Stimulated activated CD8-positive, alpha-beta memory T cell treated with anti-CD3 and anti-CD28 coated beads, Interleukin-4, amount 100 ng/mL, for 4 hours (primary cell): ENCODE results near the gene SNX33.
A peak's percentile ranks its signal among the peaks of the same experiment; 100 is the strongest.
"Not testable (repeated sequence)": the region's sequence is repeated elsewhere in the genome, so short reads cannot be mapped to it uniquely, and the experiment has no call there.

ENCODE experiments used
- DNase-seq, 2 donors: peaks; one replicate each; pipeline ENCODE4 v3.0.0-alpha.2; 2020; ENCODE audit warnings: low read depth in 2 of 2, low spot score in 1 of 2

Gene SNX33

DNA sequence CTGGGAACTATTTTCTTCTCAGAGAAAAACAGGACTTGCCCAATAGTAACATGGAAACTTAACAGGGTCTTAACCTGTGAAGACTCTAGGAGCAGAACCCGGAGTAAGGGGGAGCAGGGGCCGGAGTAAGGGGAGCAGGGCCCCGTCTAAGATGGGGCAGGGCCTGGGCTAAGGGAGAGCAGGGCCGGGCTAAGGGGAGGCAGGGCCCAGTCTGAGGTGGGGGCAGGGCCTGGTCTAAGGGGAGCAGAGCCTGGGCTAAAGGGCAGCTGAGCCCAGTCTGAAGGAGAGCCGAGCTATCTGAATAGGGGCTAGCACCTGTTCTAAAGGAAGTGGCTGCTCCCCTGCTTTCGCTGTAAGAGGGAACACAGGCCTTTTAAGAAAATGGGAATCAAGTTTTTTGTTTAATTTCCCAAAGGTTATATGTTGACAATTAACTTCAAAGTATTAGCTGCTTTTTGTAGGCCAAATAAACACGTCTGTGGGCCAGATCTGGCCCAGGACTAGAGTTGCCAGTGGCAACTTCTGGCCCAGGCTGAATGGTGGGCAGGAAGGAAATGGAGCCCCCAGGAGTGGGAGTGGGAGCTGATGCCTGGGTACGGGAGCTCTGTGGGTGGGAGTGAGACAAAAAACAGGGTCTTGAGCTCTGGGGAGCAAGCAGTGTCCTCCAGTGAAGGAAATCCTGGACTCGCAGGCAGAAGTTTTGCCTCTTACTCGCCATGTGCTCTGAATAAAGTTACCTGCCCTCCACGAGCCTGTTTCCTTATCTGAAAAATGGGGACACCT is 32.5 kb downstream of the SNX33 start:
- no peak for DNase-seq

DNA sequence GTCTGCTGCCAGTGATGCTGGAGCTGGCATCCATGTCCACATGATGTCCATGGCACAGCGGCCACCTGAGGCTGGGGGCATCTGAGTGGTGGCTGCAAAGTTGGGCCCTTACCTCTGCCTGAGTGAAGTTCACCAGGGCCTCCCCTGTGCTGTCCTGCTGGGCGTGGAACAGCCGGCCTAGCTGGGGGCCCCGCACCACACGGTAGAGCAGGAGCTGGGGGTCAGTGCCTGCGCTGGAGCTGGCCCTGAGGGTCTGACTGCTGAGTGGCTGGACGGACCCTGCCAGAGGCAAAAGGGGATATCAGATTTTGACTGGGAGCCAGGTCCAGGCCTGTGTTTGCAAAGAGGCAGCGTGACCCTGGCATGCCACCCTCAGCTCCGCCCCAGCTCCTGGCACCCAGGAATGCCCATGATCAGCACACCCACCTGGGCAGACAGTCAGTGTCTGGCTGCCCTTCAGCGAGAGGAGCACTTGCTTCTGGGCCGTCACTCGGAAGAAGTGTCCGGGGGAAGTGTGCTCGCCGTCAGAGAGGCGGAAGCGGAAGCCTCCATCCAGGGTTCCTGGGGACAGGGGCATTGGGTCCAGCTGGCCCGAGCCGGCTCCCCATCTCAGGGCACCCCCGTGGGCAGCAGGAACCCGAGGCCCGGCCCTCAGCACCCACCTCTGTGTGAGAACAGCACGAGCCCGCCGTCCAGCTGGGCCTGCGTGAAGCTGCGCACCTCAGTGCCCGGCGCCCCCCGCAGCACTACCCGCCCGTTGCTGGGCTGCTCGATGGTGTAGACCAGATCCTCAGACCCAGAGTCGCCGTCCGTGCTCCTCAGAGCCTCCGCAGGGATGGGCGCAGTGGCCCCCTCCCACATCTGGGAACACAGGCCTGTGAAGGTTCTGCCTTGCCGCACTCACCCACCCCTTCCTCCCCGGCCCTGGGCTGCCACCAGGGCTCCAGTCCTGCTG is 34.7 kb downstream of the SNX33 start:
- no peak for DNase-seq

DNA sequence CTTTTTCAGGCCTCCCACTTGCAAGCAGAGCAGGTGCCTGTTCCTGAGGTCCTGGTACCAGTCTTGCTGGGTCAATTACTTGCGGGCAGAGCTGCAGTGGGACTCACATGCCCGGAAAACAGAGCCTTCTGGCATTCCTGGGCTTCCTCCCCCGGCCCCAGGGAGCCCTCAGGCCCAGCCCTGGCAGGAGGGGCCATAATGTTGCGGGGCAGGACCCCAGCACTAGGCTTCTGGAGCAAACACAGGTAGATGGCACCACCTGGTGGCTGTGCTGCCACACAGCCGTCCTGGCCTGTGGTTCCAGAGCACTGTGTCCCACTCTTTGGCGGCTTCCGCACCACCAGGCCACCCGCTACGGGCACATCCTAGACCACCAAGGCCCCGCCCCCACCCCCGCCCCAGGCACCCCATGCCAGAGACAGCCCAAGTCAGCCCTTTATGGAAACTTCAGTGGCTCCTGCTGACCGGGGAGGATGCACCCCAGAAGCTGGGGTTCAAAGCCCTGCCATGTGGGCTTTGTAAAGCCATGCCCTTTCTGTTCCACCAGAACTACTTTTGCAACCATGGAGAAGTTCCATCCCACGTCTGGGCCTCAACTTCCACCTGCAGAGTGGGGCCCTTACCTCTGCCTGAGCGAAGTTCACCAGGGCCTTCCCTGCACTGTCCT is 36.1 kb downstream of the SNX33 start:
- peak; percentile 27 to 30 for DNase-seq

DNA sequence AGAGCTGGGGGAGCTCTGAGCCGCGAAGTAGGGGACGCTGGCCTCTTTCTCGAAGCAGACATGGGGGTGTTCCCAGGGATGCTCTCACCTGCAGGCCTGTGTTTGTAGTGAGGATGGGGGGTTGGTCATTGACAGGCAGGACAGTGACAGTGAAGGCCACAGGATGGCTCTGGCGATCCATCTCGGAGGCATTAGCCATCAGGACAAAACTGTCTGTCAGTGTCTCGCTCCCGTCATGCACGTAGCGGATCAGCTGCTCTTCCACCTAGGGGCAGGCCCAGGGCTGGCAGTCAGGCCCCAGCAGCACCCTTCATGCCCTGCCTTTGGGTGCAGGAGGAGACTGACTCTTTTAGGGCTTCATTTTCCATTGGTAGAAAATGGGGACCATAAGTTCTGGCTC is 36.9 kb downstream of the SNX33 start:
- no peak for DNase-seq

DNA sequence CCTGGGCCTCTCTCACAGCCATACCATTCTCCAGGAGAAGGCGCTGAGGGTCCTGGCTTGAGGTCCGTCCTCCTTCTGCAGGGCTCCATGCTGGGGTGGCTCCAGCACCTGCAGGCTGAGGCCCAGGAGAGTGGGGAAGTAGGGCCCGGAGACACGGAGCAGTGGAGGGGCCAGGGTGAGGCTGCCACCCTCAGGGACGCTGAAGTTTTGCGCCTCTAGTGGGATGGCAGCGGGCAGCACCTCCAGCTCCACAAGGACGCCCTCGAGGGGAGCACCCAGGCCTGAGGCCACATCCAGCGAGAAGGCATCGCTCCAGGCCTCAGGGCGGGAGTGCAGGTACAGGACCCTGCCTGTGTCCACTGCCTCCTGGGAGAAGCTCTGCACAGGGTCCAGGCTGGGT is 37.5 kb downstream of the SNX33 start:
- no peak for DNase-seq

DNA sequence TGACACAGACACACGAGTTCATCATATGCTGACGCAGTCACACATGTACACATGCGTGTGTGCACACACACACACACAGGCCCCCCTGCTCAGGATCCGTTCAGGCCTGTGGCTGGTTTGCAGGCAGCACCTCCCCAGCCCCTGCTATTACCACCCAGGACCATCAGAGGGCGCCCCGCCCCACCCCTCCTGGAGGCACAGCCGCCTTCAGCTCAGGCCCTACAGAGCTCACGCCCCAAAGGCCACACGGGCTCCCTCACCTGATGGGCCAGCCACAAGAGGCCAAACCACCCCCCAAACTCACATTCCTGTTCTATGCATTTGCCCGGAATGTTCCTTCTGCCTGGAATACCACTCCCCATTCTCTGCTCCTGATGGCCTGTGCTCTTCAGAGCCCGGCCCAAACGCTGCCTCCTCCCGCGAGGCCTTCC is 38.5 kb downstream of the SNX33 start:
- peak; percentile 40 to 52 for DNase-seq

DNA sequence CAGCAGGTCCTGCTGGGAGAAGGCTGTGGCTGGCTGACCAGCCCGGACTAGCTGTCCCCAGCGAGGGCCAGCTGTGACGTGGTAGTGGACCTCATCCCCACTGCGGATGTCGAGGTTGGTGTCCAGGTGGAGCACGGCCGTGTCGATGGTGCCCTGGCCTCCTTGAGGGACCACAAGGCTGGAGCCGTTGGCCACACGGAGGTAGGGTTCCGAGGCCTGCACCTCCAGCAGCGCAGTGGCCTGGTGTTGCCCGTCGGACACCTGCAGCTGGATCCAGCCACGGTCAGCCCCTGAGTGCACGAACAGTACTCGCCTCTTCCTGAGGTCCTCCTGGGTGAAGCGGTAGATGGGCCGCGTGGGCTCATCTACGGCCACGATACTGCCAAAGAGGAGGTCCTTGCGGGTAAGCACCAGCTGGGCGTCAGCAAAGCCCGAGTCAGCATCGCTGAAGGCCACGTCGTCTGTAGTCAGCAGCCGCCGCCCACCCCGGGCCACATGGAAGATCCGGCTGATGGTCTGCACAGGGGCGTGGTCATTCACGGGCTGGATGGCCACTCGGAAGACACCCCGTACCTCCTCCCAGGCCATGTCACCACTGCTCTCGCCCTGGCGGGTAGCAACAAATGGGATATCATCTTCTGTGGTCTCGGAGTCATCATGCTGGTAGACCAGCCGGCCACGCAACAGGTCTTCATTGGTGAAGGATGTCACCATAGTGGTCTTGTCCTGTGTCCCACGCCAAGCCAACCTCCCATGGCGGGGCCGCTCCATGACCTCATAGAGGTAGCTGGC is 40.0 kb downstream of the SNX33 start:
- no peak for DNase-seq

DNA sequence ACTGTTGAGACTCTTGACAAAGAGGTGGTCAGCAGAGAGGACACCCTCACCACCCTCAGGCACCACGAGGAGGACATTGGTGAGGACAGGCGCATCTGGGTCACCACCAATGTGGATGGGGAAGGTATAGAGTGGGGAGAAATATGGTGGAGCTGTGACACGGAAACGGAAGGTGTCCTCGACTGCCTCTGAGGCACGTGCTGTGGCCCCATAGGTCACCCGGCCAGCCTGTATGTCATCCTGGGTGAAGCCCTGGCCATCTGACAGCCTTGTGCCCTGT is 40.5 kb downstream of the SNX33 start:
- no peak for DNase-seq

DNA sequence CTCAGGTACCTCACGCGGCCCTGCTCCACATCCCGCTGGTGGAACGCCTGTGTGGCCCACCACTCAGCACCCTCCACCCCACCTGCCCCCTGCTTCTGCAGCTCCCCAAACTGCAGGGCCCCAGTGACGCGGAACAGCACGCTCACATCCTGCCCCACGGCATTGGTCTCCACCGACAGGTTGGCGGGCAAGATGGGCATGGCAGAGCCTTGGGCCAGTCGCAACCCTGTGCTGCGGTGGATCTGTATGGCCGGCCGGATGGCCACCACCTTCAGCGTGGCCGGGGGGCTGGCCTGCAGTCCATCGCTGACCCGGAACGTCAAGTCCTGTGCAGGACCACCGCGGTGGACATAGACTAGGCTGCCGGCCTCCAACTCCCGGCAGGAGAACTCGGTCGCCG is 41.1 kb downstream of the SNX33 start:
- DNase-seq = no peak

DNA sequence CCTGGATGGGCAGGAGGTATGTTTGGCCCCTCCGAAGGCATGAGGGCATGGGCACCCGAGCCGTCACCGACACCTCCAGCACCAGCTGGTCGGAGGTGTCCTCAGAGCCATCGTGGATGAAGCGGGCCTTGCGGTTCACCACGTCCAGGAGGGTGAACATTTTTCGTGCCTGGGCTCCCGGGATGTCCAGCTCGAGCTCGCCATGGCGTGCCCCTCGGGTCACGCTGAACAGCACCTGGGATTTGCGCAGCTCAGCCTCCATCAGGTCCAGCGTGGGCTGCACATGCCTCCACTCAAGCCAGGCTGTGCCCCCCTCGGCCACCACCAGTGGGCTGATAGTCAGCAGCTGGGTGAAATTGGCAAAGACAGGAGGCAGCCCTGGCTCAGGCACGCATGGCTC is 41.7 kb downstream of the SNX33 start:
- DNase-seq = not testable (repeated sequence)

DNA sequence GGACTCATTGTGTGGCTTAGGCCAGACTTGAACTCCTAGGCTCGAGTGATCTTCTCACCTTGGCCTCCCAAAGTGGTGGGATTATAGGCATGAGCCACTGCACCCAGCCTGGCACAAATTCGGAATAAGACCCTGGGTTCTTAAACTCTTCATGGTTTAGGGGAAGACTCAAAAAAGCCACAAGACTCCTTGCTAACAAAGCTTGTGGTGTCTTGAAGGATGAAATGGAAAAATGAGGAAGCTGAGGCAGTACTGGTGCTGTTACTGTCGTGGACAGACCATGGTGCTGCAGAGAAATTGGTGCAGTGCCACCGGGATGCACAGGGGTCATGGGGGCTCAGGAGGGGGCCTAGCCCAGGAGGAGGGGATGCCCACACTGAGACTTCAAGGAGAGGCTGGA is 44.6 kb downstream of the SNX33 start:
- DNase-seq = not testable (repeated sequence)

DNA sequence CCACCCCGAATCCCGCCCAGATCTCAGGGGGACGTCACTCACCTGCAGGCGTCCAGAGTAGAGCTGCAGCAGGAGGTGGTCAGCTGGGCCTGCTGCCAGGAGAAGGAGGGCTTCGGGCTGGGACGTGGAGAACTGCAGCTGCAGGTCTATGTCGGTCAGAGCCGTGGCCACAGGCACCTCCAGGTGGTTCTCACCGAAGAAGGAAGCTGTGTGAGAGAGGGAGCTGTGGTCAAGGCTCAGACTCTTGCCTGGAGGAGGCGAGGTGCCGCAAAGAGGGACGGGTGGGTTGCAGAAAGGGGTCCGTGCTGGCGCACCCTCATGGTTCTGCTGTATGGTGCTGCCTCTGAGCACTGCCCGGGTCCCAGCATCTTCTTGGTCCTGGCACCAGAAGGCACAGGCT is 45.3 kb downstream of the SNX33 start:
- DNase-seq = not testable (repeated sequence)

DNA sequence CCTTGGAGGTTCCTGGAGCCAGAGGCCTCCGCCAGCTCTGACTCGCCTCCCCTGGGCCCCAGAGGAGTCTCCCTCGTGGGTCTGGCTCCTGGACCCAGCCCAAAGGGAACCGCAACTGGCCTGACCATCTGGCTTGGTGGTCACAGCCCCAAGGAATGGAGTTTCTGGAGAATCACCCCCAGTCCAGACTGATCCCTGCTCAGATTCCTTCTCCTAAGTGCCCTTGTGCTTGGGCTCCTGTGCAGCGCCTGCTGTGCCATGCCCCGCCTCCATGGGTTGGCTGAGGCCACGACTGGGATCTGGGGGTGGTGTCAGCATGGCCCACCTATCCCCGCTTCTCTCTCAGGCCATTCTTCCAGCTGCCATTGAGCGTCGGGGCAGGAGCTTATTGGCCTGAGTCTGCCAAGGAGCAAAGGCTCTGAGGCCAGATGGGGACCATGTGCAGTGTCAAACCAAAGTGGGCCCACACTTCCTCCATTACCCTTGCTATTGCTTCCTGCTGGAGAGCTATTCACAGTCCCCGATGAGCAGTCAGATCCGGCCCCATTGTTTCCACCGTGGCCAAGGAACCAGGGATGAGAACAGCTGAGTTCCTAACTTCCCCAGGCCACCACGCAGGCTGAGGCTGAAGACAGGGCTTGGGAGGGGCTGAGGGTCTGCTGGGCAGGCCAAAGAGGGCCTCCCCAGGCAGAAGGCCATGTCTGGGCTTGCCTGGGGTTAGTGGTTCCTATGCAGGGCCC is 46.0 kb downstream of the SNX33 start:
- DNase-seq = no peak

DNA sequence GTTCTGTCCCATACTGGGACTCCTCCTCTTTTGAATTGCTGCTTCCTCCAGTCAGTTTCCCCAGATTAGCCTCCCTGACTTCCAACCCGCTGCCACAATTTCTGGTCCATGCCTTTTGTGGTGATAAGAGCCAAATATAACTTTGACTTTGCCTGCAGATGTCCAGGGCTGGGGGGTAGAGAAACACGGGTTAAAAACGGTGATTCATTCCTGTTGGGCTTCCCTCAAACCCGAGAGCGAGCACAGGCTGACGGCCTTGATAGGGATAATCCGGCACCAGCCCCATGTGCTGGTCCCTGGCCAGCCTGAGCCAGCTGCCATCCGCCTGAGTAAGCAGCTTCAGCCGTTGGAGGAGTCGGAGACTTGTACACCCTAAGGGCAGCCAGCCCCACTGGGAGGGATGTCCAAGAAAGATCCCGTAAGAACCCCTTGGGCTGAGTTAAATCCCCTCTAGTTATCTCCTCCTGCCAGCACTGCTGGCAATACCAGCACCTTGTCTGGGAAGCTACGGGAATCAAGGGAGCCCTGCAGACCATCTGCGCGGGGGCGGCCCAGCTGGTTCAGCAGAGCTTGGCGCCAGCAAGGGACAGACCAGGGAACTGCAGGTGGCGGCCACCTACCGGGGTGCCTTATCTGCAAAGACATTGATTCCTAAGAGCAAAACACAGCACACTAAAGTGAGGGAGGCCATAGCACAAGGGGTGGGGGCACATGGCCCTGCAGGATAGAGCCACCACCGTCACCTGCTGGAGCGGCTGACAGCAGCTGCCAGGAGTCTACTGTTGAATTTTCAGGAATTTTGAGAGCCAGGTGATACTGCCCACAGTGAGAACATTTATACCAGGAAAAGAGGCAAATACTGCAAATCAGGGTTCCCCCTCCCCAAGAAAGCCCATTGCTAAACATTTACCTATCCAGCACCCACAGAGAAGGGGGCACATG is 46.8 kb downstream of the SNX33 start:
- DNase-seq = no peak

DNA sequence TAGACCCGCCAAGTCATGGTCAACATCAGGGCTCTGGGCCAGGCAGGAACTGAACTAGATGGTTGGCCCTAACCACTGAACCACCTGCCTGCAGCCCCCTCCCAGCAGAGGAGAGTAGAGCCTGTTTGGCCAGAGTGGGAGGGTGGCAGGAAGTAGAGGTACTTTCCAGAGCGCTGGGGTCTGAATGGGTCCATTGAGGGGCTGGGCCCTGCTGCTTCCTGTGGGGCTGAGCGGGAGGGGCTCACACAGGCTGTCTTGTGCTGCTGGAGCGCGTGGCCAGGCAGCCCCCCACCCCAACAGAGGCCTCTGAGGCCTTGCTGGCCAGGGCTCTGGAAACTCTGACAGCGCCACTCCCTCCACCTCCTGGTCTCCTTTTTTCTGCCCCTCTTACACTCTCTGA is 47.5 kb downstream of the SNX33 start:
- DNase-seq = no peak

DNA sequence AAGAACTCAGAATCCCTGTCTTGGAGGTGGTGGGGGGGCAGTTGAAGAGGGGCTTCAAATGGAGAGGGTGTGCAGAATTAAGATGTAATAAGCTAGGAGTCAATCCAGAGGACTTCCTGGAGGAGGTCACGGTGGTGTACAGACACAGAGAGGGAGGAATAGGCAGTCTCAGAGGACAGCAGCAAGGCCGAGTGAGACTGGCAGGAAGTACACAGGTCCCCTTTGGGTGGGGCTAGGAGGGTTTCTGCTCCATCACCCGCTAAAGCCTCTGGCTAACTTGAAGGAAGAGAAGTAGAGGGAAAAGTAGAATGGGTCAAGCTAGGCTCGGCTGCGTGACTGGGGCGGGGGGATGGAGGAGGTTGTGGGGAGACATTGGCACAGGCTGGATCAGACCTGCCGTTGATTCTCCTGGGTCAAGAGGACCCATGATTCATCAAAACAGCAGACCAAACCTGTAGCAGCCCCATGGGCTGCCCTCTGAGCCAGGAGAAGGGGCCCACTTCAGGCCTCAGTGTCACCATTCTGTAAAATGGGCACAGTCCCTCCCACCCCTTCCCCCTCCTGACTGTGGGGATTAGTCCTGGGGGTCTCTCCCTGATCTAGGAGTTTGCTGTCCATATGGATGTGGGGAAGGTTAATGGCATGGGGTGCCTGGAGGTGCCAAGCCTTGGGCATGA is 48.1 kb downstream of the SNX33 start:
- DNase-seq = no peak

DNA sequence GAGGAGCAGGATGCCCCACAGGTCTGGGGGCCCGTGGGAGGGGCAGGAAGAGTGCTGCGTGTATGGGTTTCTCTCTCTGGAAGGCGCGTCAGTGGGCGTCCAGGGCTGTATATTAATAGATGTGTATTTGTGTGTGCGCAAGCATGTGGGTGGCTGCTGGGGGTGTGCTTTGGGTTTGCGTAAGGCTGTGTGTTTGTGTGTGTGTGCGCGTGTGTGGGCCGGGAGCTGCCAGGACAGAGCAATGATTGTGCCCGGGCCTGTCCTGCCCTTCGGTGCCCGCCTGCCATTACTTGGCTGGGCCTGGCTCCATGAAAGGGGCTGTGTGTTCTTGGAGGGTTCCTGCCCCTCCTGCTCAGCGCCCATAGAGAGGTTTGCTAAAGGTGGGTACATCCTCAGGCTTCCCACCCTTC is 48.6 kb downstream of the SNX33 start:
- no peak for DNase-seq

DNA sequence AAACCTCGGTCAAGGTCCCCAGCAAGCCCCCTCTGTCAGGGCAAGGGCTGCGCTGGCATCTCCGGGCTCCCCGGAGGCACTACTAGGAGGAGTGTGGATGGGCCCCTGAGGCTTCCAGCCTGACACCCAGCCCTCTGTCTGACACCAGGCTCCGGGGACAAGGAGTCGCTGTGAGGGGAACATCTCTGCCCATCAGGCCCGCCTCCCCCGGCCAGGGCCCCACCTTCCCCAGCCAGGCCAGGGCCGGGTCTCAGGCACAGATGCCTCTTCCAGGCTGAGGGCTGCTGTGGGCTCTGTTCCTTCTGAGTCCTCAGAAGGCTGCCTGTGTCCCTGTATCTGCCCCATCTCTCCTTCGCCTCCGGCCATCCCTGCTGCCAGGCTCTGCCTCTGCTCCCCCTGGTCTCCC is 49.1 kb downstream of the SNX33 start:
- DNase-seq = no peak

DNA sequence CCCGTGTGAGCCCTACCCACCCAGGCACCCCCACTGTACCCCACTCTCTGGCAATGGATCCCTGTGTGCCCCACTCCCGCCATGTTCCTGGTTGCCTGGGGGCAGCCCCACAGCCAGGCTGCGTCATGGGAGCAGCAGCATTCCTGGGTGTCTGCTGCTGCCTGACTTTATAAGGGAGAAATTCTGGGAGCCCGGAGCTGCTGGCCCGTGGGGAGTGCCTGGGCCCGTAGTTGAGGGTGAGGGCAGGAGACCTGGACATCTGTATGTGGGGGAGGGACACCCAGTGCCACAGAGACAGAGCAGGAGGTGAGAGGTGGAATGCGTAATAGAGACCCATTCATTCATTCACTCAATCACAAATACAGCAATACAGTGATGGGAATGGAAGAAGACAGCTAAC is 49.8 kb downstream of the SNX33 start:
- no peak for DNase-seq
